Measurements from ENCODE around the gene OTOG.

DNA sequence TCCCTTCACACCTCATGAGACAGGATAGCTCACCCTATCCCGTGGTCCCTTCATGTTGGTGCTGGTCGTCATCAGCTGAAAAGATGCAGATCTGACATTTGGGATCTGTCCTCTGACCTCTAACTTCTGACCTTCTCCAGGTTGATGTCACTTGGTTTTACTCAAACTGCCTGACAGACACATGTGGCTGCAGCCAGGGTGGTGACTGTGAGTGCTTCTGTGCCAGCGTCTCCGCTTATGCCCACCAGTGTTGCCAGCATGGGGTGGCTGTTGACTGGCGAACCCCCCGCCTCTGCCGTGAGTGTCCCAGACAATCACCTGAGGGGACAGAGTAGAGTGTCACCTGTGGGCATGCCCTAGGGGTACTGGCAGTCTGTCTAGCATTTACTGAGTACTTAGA, 49.7 kb downstream of the OTOG start:
- TF ChIP-seq, protein P1, sequence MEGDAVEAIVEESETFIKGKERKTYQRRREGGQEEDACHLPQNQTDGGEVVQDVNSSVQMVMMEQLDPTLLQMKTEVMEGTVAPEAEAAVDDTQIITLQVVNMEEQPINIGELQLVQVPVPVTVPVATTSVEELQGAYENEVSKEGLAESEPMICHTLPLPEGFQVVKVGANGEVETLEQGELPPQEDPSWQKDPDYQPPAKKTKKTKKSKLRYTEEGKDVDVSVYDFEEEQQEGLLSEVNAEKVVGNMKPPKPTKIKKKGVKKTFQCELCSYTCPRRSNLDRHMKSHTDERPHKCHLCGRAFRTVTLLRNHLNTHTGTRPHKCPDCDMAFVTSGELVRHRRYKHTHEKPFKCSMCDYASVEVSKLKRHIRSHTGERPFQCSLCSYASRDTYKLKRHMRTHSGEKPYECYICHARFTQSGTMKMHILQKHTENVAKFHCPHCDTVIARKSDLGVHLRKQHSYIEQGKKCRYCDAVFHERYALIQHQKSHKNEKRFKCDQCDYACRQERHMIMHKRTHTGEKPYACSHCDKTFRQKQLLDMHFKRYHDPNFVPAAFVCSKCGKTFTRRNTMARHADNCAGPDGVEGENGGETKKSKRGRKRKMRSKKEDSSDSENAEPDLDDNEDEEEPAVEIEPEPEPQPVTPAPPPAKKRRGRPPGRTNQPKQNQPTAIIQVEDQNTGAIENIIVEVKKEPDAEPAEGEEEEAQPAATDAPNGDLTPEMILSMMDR (IDR thresholded peaks at IDR 0.05) = no peak
- TF ChIP-seq POLR2AphosphoS5 (IDR thresholded peaks at IDR 0.05; ENCODE audit: insufficient read depth in 1 of 2, low read depth in 1 of 2) = no peak

Measured in vagina (tissue), 2 donors.